Choroid plexus epithelial cell (primary cell): ENCODE data around the gene RNPEPL1.
A peak's percentile ranks its signal among the peaks of the same experiment; 100 is the strongest.

Source experiments
- DNase-seq: peaks from one replicate; pipeline ENCODE4 v3.0.0-alpha.2; 2010; ENCODE audit warnings: low read depth
- H3K4me3 ChIP-seq: 2 replicates; pipeline ENCODE4 v1.5.1; 2011; ENCODE audit warnings: low read depth, mild to moderate bottlenecking, control low read depth, low read length, moderate library complexity
- CTCF ChIP-seq: conservative IDR thresholded peaks from 2 replicates; pipeline ENCODE4 v1.5.1; 2011; ENCODE audit warnings: low read depth, mild to moderate bottlenecking, control low read depth, inconsistent platforms, low read length, moderate library complexity

RNPEPL1 gene

GRCh38 chr2:240581811-240582210, 13.5 kb downstream of the RNPEPL1 start:
- no peak for DNase-seq
- no peak for TF ChIP-seq CTCF
- no peak overlapping the region for H3K4me3 ChIP-seq

- peak; percentile 52 for DNase-seq
- H3K4me3 ChIP-seq, result no peak overlapping the region
- TF ChIP-seq CTCF, result no peak
These were observed 14.5 kb downstream of the RNPEPL1 start for GRCh38 chr2:240582781-240583180.

GRCh38 chr2:240583774-240584173, 15.5 kb downstream of the RNPEPL1 start:
- DNase-seq, result no peak
- TF ChIP-seq CTCF, result no peak
- no peak overlapping the region for H3K4me3 ChIP-seq

- H3K4me3 ChIP-seq, result peak overlapping the region; percentile 94
- TF ChIP-seq CTCF, result no peak
- peak; percentile 39 for DNase-seq
These were observed 16.3 kb downstream of the RNPEPL1 start for GRCh38 chr2:240584486-240585031.

GRCh38 chr2:240585101-240585500, 16.8 kb downstream of the RNPEPL1 start:
- peak overlapping the region; percentile 94 for H3K4me3 ChIP-seq
- no peak for TF ChIP-seq CTCF
- DNase-seq, result no peak

- TF ChIP-seq CTCF, result no peak
- no peak for DNase-seq
- peak overlapping the region; percentile 94 for H3K4me3 ChIP-seq
These were observed 17.5 kb downstream of the RNPEPL1 start for GRCh38 chr2:240585681-240586197.
